Cerebellar cortex (tissue), 1 donor: Measurements from ENCODE around the gene GOLGA6L2.
"Not testable (repeated sequence)": the region's sequence is repeated elsewhere in the genome, so short reads cannot be mapped to it uniquely, and the experiment has no call there.

Source experiments
- DNase-seq: peaks from one replicate; pipeline ENCODE4 v3.0.0-alpha.2; 2015; ENCODE audit warnings: low spot score

Gene GOLGA6L2

DNA sequence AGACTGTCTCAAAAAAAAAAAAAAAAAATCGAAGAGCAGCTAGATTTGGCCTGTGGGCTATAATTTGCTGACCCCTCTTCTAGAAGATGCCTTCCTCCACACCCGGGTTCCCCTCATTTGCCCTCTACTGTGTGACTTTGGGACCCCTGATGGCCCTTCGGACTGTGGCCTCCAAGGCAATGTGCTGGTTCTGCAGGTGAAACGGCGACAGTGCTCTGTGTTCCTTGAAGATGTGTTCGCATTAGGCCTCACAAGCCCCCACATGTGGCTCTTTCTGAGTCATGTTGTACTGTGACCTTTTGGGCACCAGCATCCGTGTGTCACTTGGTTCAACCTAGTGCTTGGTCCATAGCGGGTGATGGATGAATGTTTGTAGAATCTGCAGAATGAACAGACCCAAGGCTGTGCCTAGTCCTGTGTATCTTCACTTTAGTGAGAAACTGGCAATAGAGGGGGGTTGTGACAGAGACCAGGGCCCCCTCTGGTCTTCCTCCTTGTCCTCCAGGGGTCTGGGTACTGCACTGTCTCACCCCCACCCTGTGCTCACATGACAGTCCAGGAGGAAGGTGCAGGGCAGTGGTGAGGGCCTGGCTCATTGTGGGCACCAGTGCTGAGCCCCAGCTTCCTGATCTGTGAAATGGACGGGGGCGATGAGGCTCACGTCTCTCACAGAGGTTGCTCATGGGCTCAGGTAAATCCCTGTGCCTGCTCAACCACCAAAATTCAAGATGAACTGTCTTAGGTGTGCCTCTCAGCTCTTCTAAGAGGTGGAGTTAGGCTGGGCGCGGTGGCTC, 22.7 kb downstream of the GOLGA6L2 start:
- DNase-seq: no peak

DNA sequence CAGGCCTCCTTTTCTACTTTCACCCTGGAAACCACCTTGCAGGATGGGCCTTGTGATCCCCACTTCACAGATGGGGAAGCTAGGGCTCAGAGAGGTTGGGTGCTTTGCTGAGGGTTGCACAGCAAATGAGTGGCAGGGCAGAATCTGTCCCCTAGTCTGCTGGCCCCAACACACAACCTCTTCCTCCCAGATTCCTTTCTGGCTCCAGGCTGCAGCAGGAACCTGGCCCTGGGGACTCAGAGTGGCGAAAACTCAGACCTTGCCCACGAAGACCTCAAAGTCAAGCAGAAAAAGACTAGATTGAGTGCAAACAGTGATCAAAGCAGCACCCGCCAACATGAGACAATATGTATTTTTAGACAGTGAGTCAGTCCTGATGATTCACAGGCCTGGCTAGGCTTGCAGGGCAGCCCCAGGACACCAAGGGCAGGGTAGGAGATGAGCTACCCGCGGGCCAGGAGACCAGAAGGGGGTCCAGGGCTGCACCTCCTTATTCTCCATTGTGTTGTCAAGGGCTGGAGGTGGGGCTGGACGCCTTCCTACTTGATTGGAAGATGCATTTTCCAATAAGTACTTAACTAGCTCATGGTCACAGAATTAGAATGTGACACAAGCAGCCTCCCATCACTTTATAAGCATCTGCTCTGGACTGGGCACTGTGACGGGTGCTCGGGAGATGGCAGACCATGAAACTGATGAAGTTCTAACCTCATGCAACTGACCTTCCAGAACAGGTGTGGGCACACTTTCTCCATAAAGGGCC, 23.9 kb downstream of the GOLGA6L2 start:
- DNase-seq: no peak

DNA sequence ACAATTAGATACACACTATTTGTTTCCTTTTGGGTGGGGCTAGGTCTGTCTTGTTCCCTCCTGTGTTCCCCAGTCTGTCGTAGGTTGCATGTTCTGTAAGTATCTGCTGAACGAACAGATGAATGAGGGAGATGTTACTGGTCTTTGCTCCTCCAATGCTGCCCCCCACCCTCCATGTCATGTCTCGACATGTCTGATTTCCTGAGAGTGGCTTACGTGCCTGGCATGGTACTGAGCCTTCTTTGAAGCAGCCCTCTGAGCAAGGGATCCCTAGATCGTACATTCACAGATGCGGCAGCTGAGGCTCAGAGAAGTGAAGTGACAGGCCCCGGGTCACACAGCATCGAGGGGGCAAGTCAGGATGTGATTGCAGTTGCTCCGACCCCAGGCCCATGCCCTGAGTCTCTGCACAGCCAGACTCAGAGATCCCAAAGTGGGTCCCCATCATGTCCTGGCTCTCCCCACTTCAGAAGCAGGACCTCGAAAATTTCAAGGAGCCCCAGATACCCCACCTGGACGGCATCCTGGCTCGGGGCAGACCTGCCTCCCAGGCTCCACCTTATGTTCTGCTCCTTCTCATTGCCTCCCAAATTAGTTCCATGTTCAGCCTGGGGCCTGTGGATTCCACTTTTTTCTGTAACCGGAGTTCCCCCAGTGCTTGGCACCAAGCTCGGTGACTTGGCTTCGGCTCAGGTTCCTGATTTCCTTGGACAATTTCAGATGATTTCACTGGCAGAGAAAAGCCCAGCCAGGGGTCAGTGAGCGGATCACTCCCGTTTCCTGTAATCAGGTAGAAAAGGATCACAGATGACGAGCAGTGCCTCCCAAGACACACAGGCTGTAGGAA, 24.7 kb downstream of the GOLGA6L2 start:
- no peak for DNase-seq

DNA sequence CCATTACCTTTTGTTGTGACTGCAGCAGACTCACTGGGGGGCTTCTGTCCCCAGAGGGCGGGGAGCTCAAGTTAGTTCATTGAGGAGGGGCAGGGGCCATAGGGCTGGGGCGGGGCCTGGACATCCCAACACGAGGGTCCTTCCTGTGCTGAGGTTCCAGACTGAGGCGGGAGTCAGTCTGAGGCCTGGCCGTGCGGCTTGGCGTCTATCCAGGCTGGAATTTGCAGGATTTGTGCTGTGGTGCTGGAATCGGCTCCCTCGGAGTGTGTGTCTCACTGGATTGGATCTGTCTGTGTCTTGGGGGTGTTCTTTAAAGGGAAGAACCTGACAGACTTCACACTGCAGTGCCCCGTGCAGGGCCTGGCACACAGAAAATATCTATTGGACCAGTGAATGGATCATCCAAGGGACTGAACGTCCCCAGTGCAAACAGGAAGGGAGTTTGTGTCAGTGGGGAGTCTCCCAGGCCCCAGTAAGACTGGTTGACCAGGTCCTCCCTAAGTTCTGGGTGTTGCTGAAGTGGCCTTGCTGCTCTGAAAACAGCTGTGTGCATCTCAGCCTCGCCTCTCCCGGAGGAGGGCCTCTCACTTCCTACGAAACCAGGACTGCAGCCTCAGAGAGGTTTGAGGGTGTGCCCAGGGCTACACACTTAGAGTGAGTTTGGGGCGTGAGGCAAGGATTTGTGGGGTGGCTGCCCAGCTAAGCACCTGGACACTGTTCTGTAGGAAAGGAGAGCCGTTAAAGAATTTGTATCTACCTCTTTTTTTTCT, 26.1 kb downstream of the GOLGA6L2 start:
- DNase-seq: no peak

DNA sequence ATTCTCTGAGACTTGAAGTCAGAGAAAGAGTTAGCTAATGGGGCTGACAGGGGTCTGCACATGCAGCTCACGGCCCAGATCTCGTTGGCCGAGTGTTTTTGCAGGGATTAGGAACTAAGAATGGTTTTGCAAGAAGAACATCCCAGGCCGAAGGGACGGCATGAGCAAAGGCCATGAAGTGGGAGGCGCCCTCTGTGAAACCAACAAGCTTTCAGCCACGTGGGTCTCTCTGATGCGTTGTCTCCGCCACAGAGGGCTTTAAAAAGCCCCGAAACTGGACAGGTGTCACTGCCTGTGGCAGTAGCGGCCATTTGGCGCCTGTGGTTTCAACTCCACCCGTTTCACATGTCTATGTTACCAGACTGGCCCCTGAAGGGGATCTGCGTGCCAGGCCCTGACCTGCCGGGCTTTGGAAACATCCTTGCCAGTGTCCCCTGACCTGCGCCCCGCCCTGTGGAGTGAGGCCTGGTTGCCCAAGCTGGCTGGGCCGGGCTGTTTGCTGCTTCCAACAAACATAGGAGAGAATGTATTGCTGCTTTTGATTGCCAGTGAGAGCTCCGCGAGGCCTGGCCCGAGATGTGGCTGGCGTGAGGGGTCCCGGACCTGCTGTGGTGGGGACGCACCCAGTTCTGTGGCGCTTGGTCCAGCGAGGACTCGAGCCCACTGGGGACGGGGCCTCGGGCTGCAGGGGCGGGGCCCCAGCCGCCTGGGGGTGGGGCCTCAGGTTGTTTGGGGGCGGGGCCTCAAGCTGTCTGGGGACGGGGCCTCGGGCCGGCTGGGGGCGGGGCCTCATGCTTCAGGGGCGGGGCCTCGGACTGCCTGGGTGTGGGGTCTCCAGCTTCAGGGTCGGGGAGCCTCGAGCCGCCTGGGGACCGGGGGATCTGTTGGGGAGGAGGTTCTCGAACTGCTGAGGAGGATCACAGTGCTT, 30.4 kb downstream of the GOLGA6L2 start:
- DNase-seq: no peak

DNA sequence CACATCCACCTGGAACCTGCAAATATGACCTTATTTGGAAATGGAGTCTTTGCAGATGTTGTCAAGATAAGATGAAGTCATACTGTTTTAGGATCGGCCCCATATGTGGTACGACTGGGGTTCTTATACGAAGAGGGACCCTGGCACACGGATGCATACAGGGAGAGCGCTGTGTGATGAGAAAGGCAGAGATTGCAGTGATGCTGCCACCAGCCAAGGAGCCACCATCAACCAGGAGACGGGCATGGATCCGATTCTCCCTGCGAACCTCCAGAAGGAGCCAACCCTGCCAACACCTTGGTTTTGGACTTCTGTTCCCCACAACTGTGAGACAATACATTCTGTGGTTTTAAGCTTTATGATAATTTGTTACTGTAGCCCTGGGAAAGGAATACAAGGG, 31.2 kb downstream of the GOLGA6L2 start:
- not testable (repeated sequence) for DNase-seq

DNA sequence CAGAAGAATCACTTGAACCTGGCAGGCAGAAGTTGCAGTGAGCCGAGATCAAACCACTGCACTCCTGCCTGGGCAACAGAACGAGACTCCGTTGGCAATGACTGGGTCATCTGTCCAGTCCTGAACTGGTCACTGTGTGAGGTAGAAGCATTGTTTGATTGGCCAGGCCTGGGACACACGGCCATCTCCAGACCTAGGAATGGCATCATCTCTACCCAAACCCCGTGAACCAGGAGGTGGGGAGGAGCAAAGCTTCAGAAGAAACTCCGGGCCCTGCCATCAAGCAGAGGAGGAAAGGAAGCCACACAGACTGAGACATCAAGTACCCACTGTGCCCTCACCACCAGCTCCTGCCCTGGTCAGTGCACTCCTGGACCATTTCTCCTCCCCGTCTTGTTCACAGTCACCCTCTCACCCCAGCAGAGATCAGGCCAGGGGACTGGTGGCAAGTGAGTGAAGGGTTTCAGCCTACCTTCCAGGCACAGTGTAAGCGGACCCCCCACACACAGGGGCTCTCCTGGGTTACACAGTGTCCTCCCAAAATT, 31.6 kb downstream of the GOLGA6L2 start:
- no peak for DNase-seq

DNA sequence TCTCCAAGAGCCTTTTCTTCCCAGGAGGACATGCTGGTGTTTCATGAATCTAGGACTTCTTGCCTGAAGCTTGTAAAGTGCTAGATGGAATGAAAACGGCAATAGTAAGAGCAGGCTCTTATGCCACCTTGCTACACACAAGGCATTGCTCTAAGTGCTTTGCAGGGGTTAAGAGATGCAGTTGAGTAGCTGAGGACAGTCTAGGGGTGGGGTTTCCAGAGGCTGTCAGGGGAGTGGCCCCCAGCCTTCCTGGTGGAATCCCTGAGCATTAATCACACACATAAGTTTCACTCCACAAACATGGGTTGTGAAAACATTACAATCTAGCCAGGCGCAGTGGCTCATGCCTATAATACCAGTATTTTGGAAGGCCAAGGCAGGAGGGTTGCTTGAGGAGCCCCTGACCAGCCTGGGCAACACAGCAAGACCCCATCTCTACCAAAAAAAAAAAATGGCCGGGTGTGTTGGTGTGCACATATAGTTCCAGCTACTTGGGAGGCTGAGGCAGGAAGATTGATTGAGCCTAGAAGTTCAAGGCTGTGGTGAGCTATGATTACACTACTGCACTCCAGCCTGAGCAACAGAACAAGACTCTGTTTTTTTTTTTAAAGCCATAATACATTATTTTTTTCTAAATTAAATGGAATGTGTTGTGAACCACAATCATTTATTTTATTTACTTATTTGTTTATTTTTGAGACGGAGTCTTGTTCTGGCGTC, 34.0 kb downstream of the GOLGA6L2 start:
- DNase-seq: not testable (repeated sequence)

DNA sequence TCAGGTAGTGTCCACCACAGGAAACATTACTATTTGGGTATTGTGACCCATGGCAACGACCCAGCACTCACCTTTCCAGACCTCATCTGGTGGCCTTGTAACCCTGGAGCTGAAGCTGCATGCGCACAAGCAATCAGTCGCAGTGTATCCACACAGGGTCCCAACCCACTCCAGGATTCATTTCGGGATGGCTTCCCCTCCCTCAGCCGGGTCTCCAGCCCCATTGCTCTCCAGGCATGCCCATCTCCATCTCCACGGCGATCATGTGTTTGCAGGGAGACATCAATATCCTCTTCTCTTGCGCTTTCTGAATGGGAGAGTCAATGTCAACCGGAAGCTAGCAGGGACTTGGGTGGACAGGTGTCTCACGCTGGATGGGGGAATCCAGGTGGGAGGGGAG, 35.2 kb downstream of the GOLGA6L2 start:
- DNase-seq: no peak

DNA sequence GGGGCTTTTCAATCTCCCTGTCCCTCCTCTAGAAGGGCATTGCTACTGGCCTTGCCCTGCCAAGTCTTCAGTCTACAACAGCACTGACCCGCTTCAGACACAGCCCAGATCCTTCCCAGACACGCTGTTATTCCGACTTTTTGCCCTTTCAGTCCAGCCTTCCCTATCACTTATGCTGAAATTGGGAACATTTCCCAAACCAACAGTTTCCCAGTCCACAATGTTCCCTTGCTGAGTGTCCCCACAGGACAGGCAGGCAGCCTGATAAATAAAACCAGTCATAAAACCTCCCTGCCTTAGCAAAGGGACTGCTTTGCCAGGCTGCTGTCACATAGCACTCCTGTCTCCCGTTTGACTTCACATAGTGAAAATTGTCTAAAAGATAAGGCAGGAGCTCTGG, 43.5 kb downstream of the GOLGA6L2 start:
- DNase-seq: no peak

DNA sequence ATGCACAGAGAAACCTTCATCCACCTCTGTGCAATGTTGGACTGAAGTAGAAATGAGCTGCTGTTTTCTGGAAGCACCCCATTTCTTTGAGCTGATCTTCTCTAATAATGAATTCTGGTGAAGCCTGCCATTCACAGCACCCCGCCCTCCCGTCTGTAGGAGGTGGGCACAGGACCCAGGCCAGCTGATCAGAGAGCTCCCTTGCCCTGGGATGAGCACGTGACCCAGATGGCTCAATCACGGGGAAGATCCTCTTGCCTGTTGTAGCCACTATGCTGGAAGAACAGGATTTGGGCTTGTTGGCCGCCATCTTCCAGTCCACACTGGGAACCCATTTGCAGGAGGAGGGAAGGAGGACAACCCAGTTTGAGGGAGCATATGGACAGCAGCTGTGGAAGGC, 44.5 kb downstream of the GOLGA6L2 start:
- DNase-seq: no peak

DNA sequence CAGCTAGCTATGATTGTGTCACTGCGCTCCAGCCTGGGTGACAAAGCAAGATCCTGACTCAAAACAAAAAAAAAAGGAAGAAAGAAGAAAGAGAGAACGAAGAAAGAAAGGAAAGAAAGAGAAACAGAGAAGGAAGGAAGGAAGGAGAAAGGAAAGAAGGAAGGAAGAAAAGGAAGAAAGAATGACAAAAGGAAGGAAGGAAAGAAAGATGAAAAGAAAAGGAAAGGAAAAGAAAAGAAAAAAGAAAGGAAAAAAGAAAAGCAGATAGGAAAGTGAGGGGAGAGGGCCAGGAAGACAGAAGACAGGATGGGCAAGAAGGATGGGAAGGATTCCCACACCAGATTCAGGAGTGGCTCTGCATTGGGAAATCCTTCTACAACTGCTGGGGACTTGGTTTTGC, 44.9 kb downstream of the GOLGA6L2 start:
- DNase-seq: no peak

DNA sequence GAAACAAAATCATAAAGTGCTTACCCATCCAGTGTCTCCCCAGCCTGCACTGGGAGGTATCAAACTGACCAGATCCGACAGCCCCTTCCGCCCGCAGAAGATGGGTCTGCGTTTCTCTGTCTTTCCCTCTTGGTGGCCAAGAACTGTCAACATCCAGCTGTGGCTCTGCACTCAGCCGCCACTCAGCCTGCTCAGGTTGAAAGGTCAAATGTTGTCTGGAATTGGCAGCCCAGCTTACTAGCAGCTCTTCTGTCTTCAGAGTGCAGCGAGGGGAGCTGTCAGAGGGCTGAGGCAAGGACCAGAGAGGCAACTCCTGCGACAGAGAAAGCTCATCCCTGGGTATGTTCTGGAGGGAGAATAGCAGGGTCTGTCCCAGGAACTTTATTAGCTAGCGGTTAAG, 45.4 kb downstream of the GOLGA6L2 start:
- no peak for DNase-seq

DNA sequence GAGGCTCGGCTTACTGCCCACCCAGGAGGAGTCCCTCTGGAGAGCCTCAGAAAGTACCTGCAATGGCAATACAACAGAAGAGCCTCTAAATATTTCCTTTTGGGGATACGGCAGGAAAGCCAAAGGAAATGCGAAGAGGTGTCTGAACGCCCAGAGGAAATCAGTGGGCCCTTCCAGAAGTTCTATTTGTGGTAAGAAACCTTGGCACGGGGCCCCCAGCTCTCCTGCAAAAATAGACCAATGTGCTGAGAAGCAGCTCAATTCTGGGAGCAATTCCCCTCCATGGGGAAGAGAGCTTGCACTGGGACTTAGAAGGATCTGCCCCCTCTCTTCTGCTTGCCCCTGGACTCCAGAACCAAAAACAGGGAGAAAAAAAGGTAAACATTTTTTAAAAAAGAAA, 47.8 kb downstream of the GOLGA6L2 start:
- DNase-seq: not testable (repeated sequence)

DNA sequence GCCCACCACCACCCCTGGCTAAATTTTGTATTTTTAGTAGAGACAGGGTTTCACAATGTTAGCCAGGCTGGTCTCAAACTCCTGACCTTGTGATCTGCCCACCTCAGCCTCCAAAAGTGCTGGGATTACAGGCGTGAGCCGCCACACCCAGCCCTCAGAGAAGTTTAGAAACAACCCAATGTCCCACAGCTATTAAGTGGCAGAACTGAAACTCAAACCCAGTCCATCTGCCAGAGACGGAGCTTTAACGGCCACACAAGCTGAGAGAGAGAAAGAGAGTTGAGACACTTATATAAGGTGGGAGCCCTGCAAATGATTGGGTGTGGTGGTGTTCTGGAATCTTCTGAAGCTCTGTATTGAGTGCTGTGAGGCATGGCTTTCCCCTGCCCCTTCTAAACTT, 48.7 kb downstream of the GOLGA6L2 start:
- DNase-seq: not testable (repeated sequence)

DNA sequence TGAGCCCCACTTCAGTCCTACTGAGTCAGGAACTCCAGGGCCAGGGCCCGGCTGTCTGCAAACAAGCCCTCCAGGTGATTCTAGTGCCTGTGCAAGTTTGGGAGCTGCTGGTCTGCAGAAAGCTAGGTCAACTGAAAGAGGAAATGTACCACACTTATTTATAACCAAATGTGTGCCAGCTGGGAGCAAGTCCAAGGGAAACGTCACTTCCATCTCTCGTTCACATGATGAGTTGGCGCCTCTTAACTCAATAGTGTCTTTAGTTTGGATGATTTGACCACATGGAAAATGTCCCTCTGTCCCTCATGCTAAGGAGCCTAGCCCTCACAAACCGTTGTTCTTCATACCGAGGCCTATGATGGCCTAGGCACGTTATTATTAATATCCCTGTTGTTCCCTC, 49.3 kb downstream of the GOLGA6L2 start:
- DNase-seq: no peak

DNA sequence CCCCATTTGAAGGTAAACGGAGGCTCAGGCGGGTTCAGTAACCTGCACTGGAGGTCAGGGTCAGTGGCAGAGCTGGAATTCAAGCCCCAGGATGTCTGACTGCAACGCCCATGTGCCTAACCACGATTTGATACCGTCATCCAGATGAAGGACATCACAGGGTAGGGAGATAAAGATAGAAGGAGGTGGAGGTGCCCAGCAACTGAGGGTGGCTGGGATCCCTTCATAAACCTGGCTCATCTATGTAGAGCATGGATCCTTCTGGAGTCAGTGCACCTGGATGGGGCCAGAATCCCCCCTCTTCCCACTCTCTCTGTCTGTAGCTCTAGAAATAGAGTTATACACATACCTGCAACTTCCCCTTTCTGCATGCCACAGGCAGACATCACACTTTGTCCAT, 51.2 kb downstream of the GOLGA6L2 start:
- no peak for DNase-seq

DNA sequence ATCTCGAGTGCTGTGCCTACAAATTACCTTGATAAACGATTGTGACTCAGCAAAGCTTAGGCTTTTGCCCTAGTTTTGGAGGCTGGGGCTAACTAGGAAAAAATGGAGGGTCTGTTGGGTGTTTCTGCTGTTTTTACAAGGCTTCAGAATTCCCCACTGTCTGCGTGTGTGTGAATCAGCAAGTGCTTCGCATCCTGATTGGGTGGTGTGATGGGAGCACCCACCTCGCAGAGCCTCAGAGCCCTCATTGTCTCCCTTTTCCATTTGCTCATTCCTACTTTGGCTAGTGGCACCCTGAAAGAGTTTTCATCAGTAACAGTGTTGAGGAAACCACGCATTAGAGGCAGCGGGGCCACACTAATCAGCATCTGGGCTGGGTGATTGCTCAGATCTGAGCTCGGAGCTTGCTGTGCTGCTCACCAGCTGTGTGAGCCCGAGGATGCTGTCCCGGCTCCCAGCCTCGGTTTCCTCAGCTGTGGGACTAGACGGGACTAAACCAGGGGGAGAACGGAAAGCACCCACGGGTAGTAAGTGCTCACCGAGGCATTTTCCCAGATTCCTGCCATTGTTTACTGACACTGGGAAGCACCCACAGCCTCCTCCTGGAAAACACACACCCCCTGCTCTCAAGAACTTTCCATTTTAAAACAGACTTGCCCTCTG, 51.9 kb downstream of the GOLGA6L2 start:
- DNase-seq: no peak
